D721Med (cell line): ENCODE results near the gene CTU2.
"Not testable (repeated sequence)": the region's sequence is repeated elsewhere in the genome, so short reads cannot be mapped to it uniquely, and the experiment has no call there.

ENCODE experiments used
- DNase-seq: peaks from one replicate; pipeline ENCODE4 v3.0.0; 2011; ENCODE audit warnings: low spot score; ENCODE audit not compliant: insufficient read length
- FAIRE-seq: peaks from 2 replicates; lab custom pipeline; 2011; peaks lifted over from hg19 to GRCh38; lab: Jason Lieb, UNC
- TF ChIP-seq, protein P1 (sequence below): IDR thresholded peaks from 2 replicates; pipeline ENCODE4 v1.5.1; 2012; ENCODE audit warnings: mild to moderate bottlenecking, control low read depth; ENCODE audit not compliant: insufficient read depth; ENCODE audit errors: missing control alignments

The CTU2 gene

DNA sequence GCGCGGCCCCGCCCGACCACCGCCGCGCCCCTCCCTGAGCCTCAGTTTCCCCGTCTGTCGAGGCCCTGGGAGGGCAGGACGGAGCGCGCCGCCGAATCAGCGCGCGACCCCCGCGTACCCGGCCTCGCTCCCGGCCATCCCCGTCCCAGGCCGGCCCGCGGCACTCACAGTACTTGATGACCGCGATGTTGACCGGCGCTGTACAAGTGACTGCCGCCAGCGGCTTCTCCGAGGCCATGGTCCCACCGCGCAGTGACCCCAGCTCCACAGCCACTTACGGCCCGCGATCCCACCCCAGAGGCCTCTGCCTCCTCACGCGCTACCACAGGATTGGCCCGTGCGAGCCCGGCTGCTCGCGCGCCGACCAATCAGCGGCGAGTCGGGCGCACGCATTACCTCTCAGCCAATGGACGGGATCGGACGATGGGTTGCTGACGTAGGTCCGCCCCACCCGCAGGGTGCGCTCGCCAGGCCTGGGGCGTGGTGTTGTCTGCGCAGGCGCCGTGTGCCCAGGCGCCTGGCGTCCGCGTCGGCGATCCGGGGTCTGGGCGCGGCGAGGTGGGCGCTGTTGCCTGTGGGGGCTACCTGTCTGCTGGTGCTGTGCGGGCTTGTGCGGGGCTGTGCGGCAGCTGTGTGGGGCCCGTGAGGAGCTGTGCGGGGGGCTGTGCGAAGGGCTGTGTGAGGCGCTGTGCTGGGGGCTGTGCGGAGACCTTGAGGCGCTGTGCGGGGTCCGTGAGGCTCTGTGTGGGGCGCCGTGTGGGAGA is 43.3 kb upstream of the CTU2 start, which contains the start of gene MVD:
MVD (minus strand) TSS at position 249 of the 764 bp plus-strand sequence; CDS start at position 238, 11 bp downstream.
- peak; percentile 83 for DNase-seq
- no peak for FAIRE-seq
- TF ChIP-seq, protein P1, sequence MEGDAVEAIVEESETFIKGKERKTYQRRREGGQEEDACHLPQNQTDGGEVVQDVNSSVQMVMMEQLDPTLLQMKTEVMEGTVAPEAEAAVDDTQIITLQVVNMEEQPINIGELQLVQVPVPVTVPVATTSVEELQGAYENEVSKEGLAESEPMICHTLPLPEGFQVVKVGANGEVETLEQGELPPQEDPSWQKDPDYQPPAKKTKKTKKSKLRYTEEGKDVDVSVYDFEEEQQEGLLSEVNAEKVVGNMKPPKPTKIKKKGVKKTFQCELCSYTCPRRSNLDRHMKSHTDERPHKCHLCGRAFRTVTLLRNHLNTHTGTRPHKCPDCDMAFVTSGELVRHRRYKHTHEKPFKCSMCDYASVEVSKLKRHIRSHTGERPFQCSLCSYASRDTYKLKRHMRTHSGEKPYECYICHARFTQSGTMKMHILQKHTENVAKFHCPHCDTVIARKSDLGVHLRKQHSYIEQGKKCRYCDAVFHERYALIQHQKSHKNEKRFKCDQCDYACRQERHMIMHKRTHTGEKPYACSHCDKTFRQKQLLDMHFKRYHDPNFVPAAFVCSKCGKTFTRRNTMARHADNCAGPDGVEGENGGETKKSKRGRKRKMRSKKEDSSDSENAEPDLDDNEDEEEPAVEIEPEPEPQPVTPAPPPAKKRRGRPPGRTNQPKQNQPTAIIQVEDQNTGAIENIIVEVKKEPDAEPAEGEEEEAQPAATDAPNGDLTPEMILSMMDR: no peak

DNA sequence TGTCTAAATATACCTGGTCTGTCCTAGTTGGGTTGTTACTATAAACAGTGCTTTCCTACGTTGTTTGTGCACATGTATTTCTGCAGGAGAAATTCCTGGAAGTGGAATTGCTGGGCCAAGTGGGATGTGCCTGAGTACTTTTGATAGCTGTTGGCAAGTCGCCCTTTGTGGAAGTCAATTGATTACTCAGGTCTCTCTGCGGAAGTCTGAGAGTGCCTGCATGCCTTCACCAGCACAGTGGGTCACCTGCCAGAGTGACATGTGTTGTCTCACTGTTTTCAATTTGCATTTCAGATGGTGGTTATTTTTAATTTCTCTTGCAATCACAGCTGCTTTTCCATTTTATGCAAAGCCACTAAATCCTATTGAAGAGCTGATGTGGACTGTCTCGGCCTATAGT is 41.2 kb upstream of the CTU2 start:
- TF ChIP-seq, protein P1: no peak
- DNase-seq (no peak), FAIRE-seq (no peak)

DNA sequence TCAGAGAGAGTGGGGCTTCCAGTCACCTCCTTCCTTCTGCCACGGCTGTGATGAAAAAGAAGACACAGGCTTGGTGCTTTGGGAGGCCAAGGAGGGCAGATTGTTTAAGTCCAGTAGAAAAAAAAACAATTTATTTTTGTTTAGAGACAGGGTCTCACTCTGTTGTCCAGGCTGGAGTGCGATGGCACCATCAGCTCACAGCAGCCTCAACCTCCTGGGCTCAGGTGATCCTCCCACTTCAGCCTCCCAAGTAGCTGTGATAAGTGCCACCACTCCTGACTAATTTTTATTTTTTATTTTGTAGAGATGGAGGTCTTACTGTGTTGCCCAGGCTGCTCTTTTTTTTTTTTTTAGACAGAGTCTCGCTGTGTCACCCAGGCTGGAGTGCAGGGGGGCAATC is 40.7 kb upstream of the CTU2 start:
- FAIRE-seq: no peak
- TF ChIP-seq, protein P1: no peak

DNA sequence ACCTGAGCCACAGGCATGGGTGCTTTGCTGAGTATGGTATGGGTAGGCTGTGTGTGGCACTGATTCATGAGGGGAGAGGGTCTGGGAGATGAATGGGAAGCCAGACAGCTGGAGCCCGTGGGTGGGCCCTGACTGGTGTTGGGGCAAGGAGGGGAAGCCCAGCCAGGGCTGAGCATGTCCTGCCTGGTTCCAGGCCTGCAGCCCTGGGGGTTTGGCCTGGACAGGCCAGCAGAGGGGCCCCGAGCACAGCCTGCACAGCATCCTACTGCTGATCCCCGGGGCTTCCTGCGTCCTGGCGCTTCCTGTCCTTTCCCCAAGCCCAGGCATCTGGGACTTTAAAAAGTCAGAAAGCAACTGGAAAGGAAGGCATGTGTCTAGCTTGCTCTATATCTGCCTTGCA is 38.8 kb upstream of the CTU2 start:
- FAIRE-seq (no peak), DNase-seq (no peak)
- TF ChIP-seq, protein P1: no peak

More for the DNA sequence above, 40.7 kb upstream of the CTU2 start:
- no peak for DNase-seq

DNA sequence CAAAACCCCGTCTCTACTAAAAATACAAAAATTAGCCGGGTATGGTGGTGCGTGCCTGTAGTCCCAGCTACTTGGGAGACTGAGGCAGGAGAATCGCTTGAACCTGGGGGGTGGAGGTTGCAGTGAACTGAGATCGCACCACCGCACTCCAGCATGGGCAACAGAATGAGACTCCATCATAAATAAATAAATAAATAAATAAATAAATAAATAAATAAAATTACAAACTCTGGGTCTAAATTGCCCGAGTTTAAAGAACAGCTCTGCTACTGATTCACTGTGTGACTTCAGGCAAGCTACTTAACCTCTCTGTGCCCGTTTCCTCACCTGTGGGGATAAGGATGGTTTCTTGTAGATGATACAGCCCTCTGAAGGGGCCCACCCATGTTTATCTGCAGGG is 36.8 kb upstream of the CTU2 start:
- FAIRE-seq: not testable (repeated sequence)

DNA sequence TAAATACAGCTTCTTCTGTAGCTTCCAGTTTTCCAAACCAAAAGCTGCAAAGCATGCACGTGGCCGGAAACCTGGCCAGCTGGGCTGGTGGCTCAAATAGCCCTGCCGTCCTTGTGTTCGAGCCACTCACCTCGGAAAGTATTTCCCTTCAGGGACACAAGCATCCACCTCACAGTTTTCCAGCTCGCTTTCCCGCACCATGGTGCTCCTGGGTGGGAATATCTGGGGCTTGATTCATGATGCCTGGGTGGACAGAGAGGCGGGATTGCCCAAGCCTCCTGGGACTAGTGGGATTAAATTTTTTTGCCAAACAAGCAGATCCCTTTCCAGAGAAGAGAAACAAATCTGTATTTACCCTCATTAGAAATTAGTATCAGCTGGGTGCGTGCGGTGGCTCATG is 36.3 kb upstream of the CTU2 start:
- DNase-seq (no peak), FAIRE-seq (no peak)
- TF ChIP-seq, protein P1: no peak

More for the DNA sequence above, 36.8 kb upstream of the CTU2 start:
- DNase-seq: not testable (repeated sequence)

DNA sequence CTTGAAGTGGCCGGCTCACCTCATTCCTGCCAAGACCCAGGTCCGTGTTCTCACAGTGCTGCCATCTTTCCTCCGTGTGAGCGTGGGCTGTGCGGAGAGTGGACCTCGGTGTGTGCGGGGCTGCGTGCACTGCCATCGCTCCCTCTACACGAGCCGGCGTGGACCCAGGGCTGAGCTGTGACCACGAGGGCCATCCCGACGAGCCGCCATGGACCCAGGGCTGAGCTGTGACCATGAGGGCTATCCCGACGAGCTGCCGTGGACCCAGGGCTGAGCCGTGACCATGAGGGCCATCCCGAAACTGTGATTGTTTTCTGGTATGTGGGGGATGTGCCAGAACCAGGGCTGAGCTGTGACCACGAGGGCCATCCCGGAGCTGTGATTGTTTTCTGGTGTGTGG is 34.5 kb upstream of the CTU2 start:
- TF ChIP-seq, protein P1: no peak
- DNase-seq (no peak), FAIRE-seq (no peak)
